Sigmoid colon (tissue), 4 donors: ENCODE data around the gene GPRC5B.

Experiments used
- CTCF ChIP-seq, 4 experiments: fragments of 450-650 bp in 3 of 4; fragments of 200-600 bp in 1 of 4; IDR thresholded peaks; one replicate each; pipeline ENCODE4 v1.5.1; 2016 to 2019; ENCODE audit warnings: antibody characterized with exemption in 4 of 4, mild to moderate bottlenecking in 3 of 4, moderate library complexity in 2 of 4
- POLR2A ChIP-seq, 2 donors: fragments of 450-650 bp; IDR thresholded peaks; one replicate each; pipeline ENCODE4 v1.6.1; 2016; ENCODE audit warnings: antibody characterized with exemption in 2 of 2, mild to moderate bottlenecking in 2 of 2, moderate library complexity in 2 of 2
- POLR2AphosphoS5 ChIP-seq, 4 donors: sonication (generic); formaldehyde crosslinking; IDR thresholded peaks; one replicate each; pipeline ENCODE4 v1.6.1; 2017; ENCODE audit warnings: antibody characterized with exemption in 4 of 4

GRCh38 chr16:19808061-19808641, 76.5 kb downstream of the GPRC5B start:
- no peak for TF ChIP-seq CTCF (IDR thresholded peaks at IDR 0.05)
- no peak for TF ChIP-seq POLR2AphosphoS5 (IDR thresholded peaks at IDR 0.05)
- TF ChIP-seq POLR2A (IDR thresholded peaks at IDR 0.05) = no peak
